ENCODE data around the gene SLC15A4. TPM values are rescaled to one million over a fixed set of nuclear protein-coding genes. Genes with fewer than 3 reads are reported as not detected.

SLC15A4 gene
- total RNA-seq, 4 donors from 2014 or later = 32.6 to 44.2 (median 39.7) TPM

- TF ChIP-seq, protein P1, sequence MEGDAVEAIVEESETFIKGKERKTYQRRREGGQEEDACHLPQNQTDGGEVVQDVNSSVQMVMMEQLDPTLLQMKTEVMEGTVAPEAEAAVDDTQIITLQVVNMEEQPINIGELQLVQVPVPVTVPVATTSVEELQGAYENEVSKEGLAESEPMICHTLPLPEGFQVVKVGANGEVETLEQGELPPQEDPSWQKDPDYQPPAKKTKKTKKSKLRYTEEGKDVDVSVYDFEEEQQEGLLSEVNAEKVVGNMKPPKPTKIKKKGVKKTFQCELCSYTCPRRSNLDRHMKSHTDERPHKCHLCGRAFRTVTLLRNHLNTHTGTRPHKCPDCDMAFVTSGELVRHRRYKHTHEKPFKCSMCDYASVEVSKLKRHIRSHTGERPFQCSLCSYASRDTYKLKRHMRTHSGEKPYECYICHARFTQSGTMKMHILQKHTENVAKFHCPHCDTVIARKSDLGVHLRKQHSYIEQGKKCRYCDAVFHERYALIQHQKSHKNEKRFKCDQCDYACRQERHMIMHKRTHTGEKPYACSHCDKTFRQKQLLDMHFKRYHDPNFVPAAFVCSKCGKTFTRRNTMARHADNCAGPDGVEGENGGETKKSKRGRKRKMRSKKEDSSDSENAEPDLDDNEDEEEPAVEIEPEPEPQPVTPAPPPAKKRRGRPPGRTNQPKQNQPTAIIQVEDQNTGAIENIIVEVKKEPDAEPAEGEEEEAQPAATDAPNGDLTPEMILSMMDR (IDR thresholded peaks at IDR 0.05; ENCODE audit: low read depth) = no peak
Observed at GRCh38 chr12:128815779-128816642, 7.7 kb downstream of the SLC15A4 start.

DNA sequence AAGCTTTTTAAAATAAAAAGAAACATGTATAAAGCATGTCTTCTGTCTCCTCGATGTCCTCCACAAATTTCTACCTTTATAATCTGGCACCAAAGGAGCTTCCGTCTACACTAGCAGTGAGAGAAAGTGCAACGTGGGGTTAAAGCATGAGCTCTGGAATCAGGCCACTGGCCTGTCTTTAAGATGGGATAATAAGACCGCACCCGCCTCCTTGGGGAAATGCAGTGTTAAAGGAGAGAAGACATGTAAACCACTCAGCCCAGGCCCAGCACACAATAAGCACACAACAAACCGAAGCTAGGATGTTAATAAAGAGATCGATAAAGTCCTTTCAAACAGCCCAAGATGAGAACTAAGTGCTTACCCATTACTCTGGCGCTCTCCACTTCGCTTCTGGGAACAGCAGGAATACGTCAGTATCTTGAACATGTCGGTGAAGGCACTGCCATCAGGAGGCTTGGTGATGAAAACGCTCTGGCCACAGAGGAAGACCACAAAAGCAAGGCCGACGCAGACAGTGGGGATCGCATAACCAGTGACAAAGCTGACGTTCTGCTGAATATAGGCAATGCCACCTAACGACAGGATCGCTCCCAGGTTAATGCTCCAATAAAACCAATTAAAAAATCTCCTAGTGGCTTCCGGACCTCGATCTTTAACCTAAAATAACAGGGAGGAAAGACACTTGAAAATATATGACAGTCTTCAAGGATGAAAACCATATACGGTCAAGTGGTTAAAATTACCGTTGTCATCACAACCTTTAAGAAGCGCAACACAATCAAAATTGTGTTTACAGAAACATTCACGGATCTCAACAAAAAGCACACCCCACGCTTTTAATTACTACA lies 9.1 kb downstream of the SLC15A4 start:
- TF ChIP-seq, protein P1 (IDR thresholded peaks at IDR 0.05; ENCODE audit: low read depth) = no peak

DNA sequence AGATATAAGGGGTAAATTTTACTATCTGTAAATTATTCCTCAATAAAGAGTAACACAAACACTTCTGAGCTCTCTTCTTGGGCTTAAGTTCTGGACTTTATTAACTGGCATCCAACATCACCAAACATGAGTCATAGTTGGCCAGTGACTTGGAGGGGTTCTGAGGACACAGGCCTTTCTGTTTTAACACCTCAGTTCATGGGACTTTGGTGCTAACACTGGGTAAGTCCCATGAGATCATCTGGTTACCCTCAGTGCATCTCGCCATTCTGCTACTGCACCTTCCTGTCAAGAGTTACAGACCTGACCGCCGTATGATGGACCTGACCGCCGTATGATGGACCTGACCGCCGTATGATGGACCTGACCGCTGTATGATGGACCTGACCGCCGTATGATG lies 9.9 kb downstream of the SLC15A4 start:
- TF ChIP-seq, protein P1 (IDR thresholded peaks at IDR 0.05; ENCODE audit: low read depth) = no peak

DNA sequence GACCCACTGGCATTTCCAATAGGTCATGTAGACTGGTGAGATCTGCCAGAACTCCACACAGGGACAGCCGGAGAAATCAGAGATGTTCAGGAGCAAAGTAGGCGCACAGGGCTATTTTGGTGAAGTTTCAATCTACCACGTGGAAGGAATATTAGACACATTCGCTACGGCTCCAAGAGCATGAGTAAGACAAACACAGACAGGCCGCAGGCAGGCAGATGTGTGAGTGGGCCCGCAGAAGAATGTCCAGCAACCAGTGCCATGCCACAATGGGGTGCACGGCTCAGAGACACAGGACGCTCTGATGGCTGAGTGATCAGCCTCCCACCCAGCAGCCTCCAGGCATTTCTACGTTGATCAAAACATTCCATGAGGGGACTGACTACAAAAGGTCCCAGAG lies 10.4 kb downstream of the SLC15A4 start:
- TF ChIP-seq, protein P1 (IDR thresholded peaks at IDR 0.05; ENCODE audit: low read depth) = no peak

- TF ChIP-seq, protein P1 (IDR thresholded peaks at IDR 0.05; ENCODE audit: low read depth) = no peak
Observed at GRCh38 chr12:128811806-128812205, 12.0 kb downstream of the SLC15A4 start.

DNA sequence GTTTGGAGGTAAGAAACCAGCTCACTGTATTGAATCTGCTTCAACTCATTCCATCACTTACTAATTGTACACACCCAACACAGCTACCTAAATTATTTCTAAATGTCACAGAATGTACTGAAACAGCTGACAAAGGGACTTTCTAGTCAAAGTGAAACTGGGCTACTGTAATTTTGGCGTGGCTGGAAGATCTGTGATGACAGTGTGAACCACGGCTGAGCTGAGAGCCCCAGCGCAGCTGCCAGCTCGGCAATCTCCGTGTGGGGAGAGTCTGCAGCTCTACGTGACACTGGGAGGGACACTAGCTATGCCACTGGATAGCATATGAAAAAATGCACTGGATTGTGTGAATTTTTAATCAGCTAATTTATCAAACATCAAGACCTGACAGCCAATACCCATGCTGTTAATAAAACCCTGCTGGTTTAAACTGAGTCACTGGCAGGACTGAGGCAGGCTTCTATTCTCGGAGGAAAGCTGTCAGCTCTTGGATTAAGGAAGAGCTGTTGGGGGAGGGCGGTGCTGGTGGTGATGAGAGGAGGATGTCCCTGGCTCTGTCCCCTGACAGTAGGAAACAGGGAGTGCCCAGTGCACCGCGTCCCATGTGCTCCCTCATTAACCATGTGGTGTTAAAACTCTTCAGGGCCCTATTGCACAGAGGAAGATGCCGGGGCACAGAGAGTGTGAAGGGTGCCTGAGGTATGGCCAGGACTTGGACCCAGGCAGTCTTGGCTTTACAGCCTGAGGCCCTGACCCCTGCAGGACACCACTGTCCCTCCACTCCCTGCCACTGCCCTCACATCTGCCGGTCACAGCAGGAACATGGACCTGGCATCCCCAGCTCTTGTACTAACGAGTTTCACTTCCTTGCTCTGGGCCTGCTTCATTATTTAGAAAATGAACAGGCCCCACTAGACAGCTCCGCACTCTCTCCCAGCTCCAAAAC lies 13.3 kb downstream of the SLC15A4 start:
- TF ChIP-seq, protein P1 (IDR thresholded peaks at IDR 0.05; ENCODE audit: low read depth) = no peak
